HG03175 (cell line): ENCODE results near the gene MSI2.

Source experiments
- ATAC-seq: cut with Tn5 transposase; IDR thresholded peaks from one replicate; pipeline ENCODE4 v1.9.1; 2021; ENCODE audit warnings: mild to moderate bottlenecking, moderate library complexity; ENCODE audit not compliant: unreplicated experiment

Gene MSI2

GRCh38 chr17:57548421-57549410 is 292.4 kb downstream of the MSI2 start:
- ATAC-seq: no peak

- ATAC-seq: no peak
These were observed 293.1 kb downstream of the MSI2 start for GRCh38 chr17:57549468-57549867.

GRCh38 chr17:57550016-57550415 is 293.7 kb downstream of the MSI2 start:
- no peak for ATAC-seq

GRCh38 chr17:57550668-57551315 is 294.5 kb downstream of the MSI2 start:
- ATAC-seq: no peak

GRCh38 chr17:57551321-57552079 is 295.2 kb downstream of the MSI2 start:
- ATAC-seq: no peak

- peak; percentile 68 for ATAC-seq
These were observed 295.8 kb downstream of the MSI2 start for GRCh38 chr17:57552114-57552624.

GRCh38 chr17:57553526-57553925 is 297.2 kb downstream of the MSI2 start:
- ATAC-seq: no peak

GRCh38 chr17:57553991-57554825 is 297.9 kb downstream of the MSI2 start:
- no peak for ATAC-seq

- ATAC-seq: no peak
These were observed 298.7 kb downstream of the MSI2 start for GRCh38 chr17:57554826-57555635.

- no peak for ATAC-seq
These were observed 299.4 kb downstream of the MSI2 start for GRCh38 chr17:57555636-57556175.

GRCh38 chr17:57556320-57556719 is 300.0 kb downstream of the MSI2 start:
- no peak for ATAC-seq

- no peak for ATAC-seq
These were observed 300.7 kb downstream of the MSI2 start for GRCh38 chr17:57556977-57557376.

GRCh38 chr17:57557416-57557815 is 301.1 kb downstream of the MSI2 start:
- ATAC-seq: no peak

- ATAC-seq: no peak
These were observed 301.7 kb downstream of the MSI2 start for GRCh38 chr17:57557834-57558681.

GRCh38 chr17:57559226-57559625 is 302.9 kb downstream of the MSI2 start:
- no peak for ATAC-seq

GRCh38 chr17:57559634-57560318 is 303.5 kb downstream of the MSI2 start:
- no peak for ATAC-seq

GRCh38 chr17:57560319-57560705 is 304.0 kb downstream of the MSI2 start:
- no peak for ATAC-seq
